Loucy (cell line): Measurements from ENCODE around the gene ZSCAN5A.
"Not testable (repeated sequence)": the region's sequence is repeated elsewhere in the genome, so short reads cannot be mapped to it uniquely, and the experiment has no call there.

Source experiments
- H2AFZ ChIP-seq: fragments of 200-600 bp; sonication (generic); 2 replicates; pipeline ENCODE4 v1.6.0; 2016; ENCODE audit warnings: antibody characterized with exemption, mild to moderate bottlenecking, low read length, moderate library complexity
- H3F3A ChIP-seq: fragments of 200-600 bp; 2 replicates; pipeline ENCODE4 v1.6.0; 2016; ENCODE audit warnings: antibody characterized with exemption, low read depth, mild to moderate bottlenecking
- H3K27me3 ChIP-seq: fragments of 200-600 bp; sonication (generic); 2 replicates; pipeline ENCODE4 v1.6.1; 2014; ENCODE audit warnings: low read length, mild to moderate bottlenecking; ENCODE audit not compliant: insufficient read depth, poor library complexity, severe bottlenecking
- H3K36me3 ChIP-seq: fragments of 200-600 bp; sonication (generic); 2 replicates; pipeline ENCODE4 v1.6.1; 2016; ENCODE audit warnings: low read length; ENCODE audit not compliant: insufficient read depth
- H3K4me1 ChIP-seq: fragments of 200-600 bp; sonication (generic); 2 replicates; pipeline ENCODE4 v1.5.1; 2014; ENCODE audit warnings: low read length, mild to moderate bottlenecking; ENCODE audit not compliant: insufficient read depth, poor library complexity, severe bottlenecking
- H3K4me2 ChIP-seq: fragments of 200-600 bp; sonication (generic); 2 replicates; pipeline ENCODE4 v1.6.0; 2014; ENCODE audit warnings: antibody characterized with exemption, low read length, low read depth, mild to moderate bottlenecking; ENCODE audit not compliant: poor library complexity, severe bottlenecking
- H3K4me3 ChIP-seq: fragments of 200-600 bp; sonication (generic); 2 replicates; pipeline ENCODE4 v1.5.1; 2014; ENCODE audit warnings: low read length, mild to moderate bottlenecking, mixed read lengths; ENCODE audit not compliant: poor library complexity, severe bottlenecking
- H3K79me2 ChIP-seq: fragments of 200-600 bp; sonication (generic); 2 replicates; pipeline ENCODE4 v1.6.1; 2014; ENCODE audit warnings: low read length; ENCODE audit not compliant: insufficient read depth
- H3K9ac ChIP-seq: fragments of 200-600 bp; sonication (generic); 2 replicates; pipeline ENCODE4 v1.6.0; 2014; ENCODE audit warnings: mild to moderate bottlenecking, low read depth, low read length, moderate library complexity; ENCODE audit not compliant: poor library complexity, severe bottlenecking
- H3K9me2 ChIP-seq: fragments of 200-600 bp; sonication (generic); replicated peaks from 2 replicates; pipeline ENCODE4 v1.6.1; 2016; ENCODE audit warnings: low read depth, low read length, mixed read lengths
- H3K9me3 ChIP-seq: fragments of 200-600 bp; sonication (generic); 2 replicates; pipeline ENCODE4 v1.6.1; 2014; ENCODE audit warnings: mild to moderate bottlenecking, antibody characterized with exemption, low read length, low read depth; ENCODE audit not compliant: insufficient read depth
- H4K20me1 ChIP-seq: fragments of 200-600 bp; sonication (generic); 2 replicates; pipeline ENCODE4 v1.6.0; 2014; ENCODE audit warnings: antibody characterized with exemption, low read length, mild to moderate bottlenecking; ENCODE audit not compliant: insufficient read depth, poor library complexity, severe bottlenecking
- EZH2phosphoT487 ChIP-seq: fragments of 200-600 bp; IDR thresholded peaks from 2 replicates; pipeline ENCODE4 v1.6.1; 2018; ENCODE audit warnings: antibody characterized with exemption, mild to moderate bottlenecking, moderate library complexity, borderline replicate concordance
- TF ChIP-seq, protein P1 (sequence below): fragments of 200-600 bp; sonication (generic); conservative IDR thresholded peaks from 2 replicates; pipeline ENCODE4 v1.5.1; 2014; ENCODE audit warnings: mild to moderate bottlenecking, antibody characterized with exemption, low read length

The ZSCAN5A gene

DNA sequence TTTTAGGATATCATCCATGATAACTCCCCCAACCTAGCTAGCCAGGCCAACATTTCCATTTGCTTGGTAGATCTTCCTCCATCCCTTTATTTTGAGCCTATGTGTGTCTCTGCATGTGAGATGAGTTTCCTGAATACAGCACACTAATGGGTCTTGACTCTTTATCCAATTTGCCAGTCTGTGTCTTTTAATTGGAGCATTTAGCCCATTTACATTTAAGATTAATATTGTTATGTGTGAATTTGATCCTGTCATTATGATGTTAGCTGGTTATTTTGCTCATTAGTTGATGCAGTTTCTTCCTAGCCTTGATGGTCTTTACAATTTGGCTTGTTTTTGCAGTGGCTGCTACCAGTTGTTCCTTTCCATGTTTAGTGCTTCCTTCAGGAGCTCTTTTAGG is 20.7 kb upstream of the ZSCAN5A start:
- H2AFZ ChIP-seq, H3K4me3 ChIP-seq, H3F3A ChIP-seq, H3K4me1 ChIP-seq, H3K4me2 ChIP-seq, H3K79me2 ChIP-seq, H3K9ac ChIP-seq, H3K36me3 ChIP-seq, H3K9me2 ChIP-seq, H3K27me3 ChIP-seq, H3K9me3 ChIP-seq, H4K20me1 ChIP-seq: not testable (repeated sequence)

GRCh38 chr19:56333506-56333905 is 18.9 kb upstream of the ZSCAN5A start:
- no peak overlapping the region for H3K9ac ChIP-seq

DNA sequence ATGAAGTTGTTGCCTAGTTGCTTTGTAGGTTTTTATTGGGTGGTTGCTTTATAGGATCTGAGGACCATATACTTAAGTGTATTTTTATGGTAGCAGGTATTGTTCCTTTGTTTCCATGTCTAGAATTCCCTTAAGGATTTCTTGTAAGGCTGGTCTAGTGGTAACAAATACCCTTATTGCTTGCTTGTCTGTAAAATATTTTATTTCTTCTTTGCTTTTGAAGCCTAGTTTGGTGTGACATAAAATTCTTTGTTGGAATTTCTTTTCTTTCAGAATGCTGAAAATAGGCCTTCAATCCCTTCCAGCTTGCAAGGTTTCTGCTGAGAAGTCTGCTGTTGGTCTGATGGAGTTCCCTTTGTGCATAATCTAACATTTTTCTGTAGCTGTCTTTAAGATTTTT is 18.1 kb upstream of the ZSCAN5A start:
- H3K9me3 ChIP-seq, result no peaks in the 10 kb centered on the region
- H3K27me3 ChIP-seq, result no peaks in the 10 kb centered on the region
- no peak overlapping the region for H2AFZ ChIP-seq
- TF ChIP-seq EZH2phosphoT487, result no peak
- TF ChIP-seq, protein P1, sequence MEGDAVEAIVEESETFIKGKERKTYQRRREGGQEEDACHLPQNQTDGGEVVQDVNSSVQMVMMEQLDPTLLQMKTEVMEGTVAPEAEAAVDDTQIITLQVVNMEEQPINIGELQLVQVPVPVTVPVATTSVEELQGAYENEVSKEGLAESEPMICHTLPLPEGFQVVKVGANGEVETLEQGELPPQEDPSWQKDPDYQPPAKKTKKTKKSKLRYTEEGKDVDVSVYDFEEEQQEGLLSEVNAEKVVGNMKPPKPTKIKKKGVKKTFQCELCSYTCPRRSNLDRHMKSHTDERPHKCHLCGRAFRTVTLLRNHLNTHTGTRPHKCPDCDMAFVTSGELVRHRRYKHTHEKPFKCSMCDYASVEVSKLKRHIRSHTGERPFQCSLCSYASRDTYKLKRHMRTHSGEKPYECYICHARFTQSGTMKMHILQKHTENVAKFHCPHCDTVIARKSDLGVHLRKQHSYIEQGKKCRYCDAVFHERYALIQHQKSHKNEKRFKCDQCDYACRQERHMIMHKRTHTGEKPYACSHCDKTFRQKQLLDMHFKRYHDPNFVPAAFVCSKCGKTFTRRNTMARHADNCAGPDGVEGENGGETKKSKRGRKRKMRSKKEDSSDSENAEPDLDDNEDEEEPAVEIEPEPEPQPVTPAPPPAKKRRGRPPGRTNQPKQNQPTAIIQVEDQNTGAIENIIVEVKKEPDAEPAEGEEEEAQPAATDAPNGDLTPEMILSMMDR, result no peak
- no peaks in the 10 kb centered on the region for H3F3A ChIP-seq
- H3K9ac ChIP-seq, result no peak overlapping the region
- H3K4me2 ChIP-seq, result no peak overlapping the region
- H3K79me2 ChIP-seq, result no peaks in the 10 kb centered on the region
- no peaks in the 10 kb centered on the region for H4K20me1 ChIP-seq
- no peaks in the 10 kb centered on the region for H3K9me2 ChIP-seq
- H3K4me1 ChIP-seq, result no peaks in the 10 kb centered on the region
- no peak overlapping the region for H3K4me3 ChIP-seq
- no peaks in the 10 kb centered on the region for H3K36me3 ChIP-seq

More at GRCh38 chr19:56333506-56333905, 18.9 kb upstream of the ZSCAN5A start:
- Histone ChIP-seq H3K79me2 (no peaks in the 10 kb centered on the region), H3K4me3 (no peak overlapping the region), H3K4me1 (no peaks in the 10 kb centered on the region), H3K27me3 (no peaks in the 10 kb centered on the region), H3K9me3 (no peaks in the 10 kb centered on the region), H3K9me2 (no peaks in the 10 kb centered on the region), H3F3A (no peaks in the 10 kb centered on the region), H3K36me3 (no peaks in the 10 kb centered on the region), H3K4me2 (no peak overlapping the region), H4K20me1 (no peaks in the 10 kb centered on the region), H2AFZ (no peak overlapping the region)
- TF ChIP-seq, protein P1, result peak; percentile 90
- no peak for TF ChIP-seq EZH2phosphoT487

DNA sequence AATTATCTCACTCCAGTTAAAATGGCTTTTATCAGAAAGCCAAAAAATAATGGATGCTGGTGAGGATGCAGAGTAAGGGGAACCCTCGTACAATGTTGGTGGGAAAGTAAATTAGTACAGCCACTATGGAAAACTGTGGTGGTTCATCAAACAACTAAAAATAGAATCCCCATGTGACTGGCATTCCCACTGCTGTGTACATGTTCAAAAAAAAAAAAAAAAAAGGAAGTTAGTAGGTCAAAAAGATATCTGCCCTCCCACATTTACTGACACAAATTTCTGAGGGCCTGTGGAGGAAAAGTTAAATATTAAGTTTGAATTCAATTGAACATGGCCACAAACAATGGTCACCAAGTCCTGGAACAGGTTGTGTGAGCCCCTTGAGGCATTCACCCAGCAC is 9.8 kb upstream of the ZSCAN5A start:
- no peaks in the 10 kb centered on the region for H3K27me3 ChIP-seq
- H3K36me3 ChIP-seq, result no peaks in the 10 kb centered on the region
- no peaks in the 10 kb centered on the region for H3K79me2 ChIP-seq
- H4K20me1 ChIP-seq, result no peaks in the 10 kb centered on the region
- H2AFZ ChIP-seq, result no peak overlapping the region
- no peaks in the 10 kb centered on the region for H3K9me3 ChIP-seq
- H3K9me2 ChIP-seq, result no peaks in the 10 kb centered on the region
- no peaks in the 10 kb centered on the region for H3F3A ChIP-seq
- H3K9ac ChIP-seq, result no peak overlapping the region
- no peak for TF ChIP-seq EZH2phosphoT487
- TF ChIP-seq, protein P1, result no peak
- no peak overlapping the region for H3K4me2 ChIP-seq
- no peaks in the 10 kb centered on the region for H3K4me1 ChIP-seq
- H3K4me3 ChIP-seq, result no peak overlapping the region
